HEK293 (cell line): ENCODE measurements around the gene TCF7L1.

Experiments used
- CTCF ChIP-seq: fragments of 450-650 bp; formaldehyde crosslinking; IDR thresholded peaks from 2 replicates; pipeline ENCODE4 v1.5.1; 2016; ENCODE audit warnings: missing biosample characterization, missing genetic modification characterization
- EGR2 ChIP-seq: fragments of 450-650 bp; formaldehyde crosslinking; IDR thresholded peaks from 2 replicates; pipeline ENCODE4 v1.5.1; 2016; ENCODE audit warnings: low read depth, missing biosample characterization, missing genetic modification characterization
- REST ChIP-seq: fragments of 450-650 bp; formaldehyde crosslinking; IDR thresholded peaks from 2 replicates; pipeline ENCODE4 v1.5.1; 2016; ENCODE audit warnings: missing biosample characterization, missing genetic modification characterization
- ZNF114 ChIP-seq: fragments of 450-650 bp; formaldehyde crosslinking; IDR thresholded peaks from 2 replicates; pipeline ENCODE4 v1.5.0; 2017; ENCODE audit warnings: missing biosample characterization, missing genetic modification characterization
- ZNF433 ChIP-seq: fragments of 450-650 bp; formaldehyde crosslinking; IDR thresholded peaks from 2 replicates; pipeline ENCODE4 v1.5.1; 2016; ENCODE audit warnings: missing biosample characterization, missing genetic modification characterization, low read depth
- ZNF513 ChIP-seq: fragments of 450-650 bp; IDR thresholded peaks from 2 replicates; pipeline ENCODE4 v1.5.1; 2018; ENCODE audit warnings: missing biosample characterization, missing genetic modification characterization

GRCh38 chr2:85181134-85181631, 48.0 kb downstream of the TCF7L1 start:
- TF ChIP-seq EGR2 (tag by site-specific recombination) (no peak), CTCF (tag by site-specific recombination) (no peak), ZNF433 (no peak), ZNF513 (no peak), ZNF114 (no peak), REST (tag by site-specific recombination) (no peak)
